Subcutaneous preadipocyte (primary cell): ENCODE results near the gene MSH5. TPM values are rescaled to one million over a fixed set of nuclear protein-coding genes. Genes with fewer than 3 reads are reported as not detected.

ENCODE experiments used
- total RNA-seq: library from RNA; depleted of rRNA; stranded (reverse); fragments of >200 nt; gene quantifications from 2 replicates; pipeline ENCODE4 v1.2.3, GENCODE V29; 2012

MSH5 gene
- total RNA-seq: 16.9 and 29.1 TPM in 2 replicates

GRCh38 chr6:31739639-31740396, at the start of gene MSH5:
Gene MSH5, plus strand, starts transcription at chr6:31740005. Its CDS starts 462 bp downstream, at chr6:31740467.

GRCh38 chr6:31702819-31703716, 36.7 kb upstream of the MSH5 start, which contains the start of gene ABHD16A:
Gene ABHD16A, minus strand, starts transcription at chr6:31703324. Its CDS starts 43 bp downstream, at chr6:31703281.

GRCh38 chr6:31706599-31706998, 33.2 kb upstream of the MSH5 start, which contains the start of gene LY6G6F:
Gene LY6G6F, plus strand, starts transcription at chr6:31706866. Its CDS starts 41 bp downstream, at chr6:31706907.

DNA sequence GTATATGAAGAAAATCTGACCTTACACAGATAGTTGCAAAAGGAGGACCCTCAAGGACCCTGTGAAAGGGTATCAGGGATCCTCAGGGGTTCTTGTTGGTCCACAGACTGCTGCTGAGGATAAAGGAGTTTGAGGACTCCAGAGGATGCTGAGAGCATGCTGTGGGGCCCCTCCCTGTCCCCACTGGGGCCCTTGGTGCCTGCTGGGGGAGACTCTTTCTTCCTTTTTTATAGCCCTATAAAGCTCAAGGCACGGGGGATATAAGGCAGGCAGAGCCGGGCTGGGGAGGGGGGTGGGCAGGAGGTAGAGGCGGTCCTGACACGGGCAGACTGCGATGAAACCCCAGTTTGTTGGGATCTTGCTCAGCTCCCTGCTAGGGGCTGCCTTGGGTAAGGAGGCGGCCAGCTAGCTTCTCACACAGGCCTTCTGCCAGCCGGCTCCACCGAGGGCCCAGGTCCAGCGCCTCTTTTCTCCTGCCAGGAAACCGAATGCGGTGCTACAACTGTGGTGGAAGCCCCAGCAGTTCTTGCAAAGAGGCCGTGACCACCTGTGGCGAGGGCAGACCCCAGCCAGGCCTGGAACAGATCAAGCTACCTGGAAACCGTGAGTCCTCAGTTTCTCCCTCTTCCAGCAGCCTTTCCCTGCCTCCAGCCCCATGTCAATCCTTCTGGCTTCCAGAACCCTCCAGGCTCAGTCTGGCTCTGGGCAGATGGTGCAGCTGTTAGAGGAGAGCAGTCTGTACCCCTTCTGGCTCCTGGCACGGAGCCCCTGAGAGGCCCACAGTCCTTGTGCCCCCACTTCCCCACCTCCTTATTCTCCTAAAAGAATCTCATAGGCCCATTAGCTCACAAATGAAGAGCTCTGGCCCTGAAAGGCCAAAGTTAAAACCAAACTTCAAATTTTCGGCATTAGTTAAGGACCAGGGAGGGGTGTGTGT, 24.5 kb upstream of the MSH5 start, which contains the start of gene LY6G6D:
Gene LY6G6D (plus strand): TSS at position 327 of the 937 bp plus-strand sequence. CDS start 8 bp downstream, at position 335.

GRCh38 chr6:31721351-31722020, 18.3 kb upstream of the MSH5 start, which contains the start of gene LY6G6C:
Gene LY6G6C, minus strand, starts transcription at chr6:31721746. Its CDS starts 67 bp downstream, at chr6:31721679.

DNA sequence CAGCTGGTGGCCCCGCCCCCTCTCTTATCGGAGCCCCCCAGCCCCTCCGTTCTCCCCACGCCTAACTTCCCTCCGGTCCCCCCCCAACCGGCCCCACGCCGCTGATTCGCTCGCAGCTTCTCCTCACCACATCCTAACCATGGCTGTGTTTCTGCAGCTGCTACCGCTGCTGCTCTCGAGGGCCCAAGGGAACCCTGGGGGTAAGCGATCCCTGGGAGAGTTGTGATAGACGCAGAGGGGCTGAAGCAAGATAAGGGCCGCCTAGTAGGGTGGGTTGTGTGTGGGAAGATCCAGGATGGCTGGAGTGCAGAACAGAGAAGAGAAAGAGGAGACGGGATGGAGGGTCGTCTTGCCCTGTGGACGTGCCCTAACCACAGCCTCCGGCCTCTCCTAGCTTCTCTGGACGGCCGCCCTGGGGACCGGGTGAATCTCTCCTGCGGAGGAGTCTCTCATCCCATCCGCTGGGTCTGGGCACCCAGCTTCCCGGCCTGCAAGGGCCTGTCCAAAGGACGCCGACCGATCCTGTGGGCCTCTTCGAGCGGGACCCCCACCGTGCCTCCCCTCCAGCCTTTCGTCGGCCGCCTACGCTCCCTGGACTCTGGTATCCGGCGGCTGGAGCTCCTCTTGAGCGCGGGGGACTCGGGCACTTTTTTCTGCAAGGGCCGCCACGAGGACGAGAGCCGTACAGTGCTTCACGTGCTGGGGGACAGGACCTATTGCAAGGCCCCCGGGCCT, 16.4 kb upstream of the MSH5 start, which contains the start of gene MPIG6B:
Gene MPIG6B (plus strand): TSS at position 129 of the 735 bp plus-strand sequence. CDS start 11 bp downstream, at position 140.

DNA sequence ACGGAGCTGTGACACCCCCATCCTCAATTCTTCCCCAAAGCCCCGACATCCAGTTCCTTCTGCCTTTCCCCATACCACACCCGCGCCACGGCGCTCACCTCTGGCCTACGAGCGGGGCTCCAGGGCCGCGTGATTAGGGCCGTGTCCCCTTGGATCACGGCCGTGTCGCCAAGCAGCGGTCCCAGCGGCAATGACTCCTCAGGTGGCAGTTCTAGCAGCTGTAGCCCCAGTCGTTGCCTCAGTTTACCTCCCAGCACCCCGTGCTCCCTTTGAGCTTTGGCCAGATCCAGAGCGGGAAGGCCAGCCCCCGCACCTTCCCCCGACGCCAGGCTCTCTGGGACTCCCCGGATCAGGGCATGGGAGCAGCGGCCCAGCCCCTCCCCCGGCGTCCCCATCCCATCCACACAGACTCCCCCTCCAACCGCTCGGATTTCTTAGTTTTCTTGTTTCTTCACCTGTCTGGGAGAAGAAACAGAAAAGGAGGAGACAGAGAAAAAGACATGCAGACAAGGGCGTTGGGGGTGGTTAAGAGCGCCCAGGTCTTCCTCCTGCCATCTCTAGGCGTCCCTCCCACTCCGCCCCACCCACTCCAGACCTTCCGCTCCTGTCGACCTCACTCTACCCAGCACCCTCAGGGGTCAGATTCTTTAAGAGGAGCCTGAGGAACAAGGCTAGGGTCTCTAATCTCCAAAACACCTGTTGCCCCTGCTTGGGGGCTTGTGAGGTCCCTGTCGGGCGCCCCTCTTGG, 10.9 kb upstream of the MSH5 start, which contains the start of gene DDAH2:
Gene DDAH2 (minus strand): TSS at position 533 of the 748 bp plus-strand sequence. CDS start 138 bp downstream, at position 395.

GRCh38 chr6:31736021-31736767, 3.6 kb upstream of the MSH5 start, which contains the start of gene CLIC1:
Gene CLIC1, minus strand, starts transcription at chr6:31736530. Its CDS starts 230 bp downstream, at chr6:31736300.

DNA sequence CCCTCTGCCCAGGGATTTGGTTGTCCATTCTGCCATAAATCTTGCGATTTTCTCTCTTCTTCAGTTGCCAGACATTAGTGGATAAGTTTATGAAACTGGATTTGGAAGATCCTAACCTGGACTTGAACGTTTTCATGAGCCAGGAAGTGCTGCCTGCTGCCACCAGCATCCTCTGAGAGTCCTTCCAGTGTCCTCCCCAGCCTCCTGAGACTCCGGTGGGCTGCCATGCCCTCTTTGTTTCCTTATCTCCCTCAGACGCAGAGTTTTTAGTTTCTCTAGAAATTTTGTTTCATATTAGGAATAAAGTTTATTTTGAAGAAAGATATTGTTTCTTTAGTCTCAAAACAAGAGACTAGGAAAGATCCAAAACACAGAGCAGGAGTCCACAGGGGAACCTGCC, 22.6 kb downstream of the MSH5 start, which contains the start of gene SAPCD1:
Gene SAPCD1 (plus strand): TSS at position 301 of the 400 bp plus-strand sequence. CDS start 399 bp downstream, outside the sequence.

GRCh38 chr6:31776989-31777666, 37.3 kb downstream of the MSH5 start, which contains the start of gene VWA7:
Gene VWA7, minus strand, starts transcription at chr6:31777328. Its CDS starts 549 bp downstream, at chr6:31776779.

DNA sequence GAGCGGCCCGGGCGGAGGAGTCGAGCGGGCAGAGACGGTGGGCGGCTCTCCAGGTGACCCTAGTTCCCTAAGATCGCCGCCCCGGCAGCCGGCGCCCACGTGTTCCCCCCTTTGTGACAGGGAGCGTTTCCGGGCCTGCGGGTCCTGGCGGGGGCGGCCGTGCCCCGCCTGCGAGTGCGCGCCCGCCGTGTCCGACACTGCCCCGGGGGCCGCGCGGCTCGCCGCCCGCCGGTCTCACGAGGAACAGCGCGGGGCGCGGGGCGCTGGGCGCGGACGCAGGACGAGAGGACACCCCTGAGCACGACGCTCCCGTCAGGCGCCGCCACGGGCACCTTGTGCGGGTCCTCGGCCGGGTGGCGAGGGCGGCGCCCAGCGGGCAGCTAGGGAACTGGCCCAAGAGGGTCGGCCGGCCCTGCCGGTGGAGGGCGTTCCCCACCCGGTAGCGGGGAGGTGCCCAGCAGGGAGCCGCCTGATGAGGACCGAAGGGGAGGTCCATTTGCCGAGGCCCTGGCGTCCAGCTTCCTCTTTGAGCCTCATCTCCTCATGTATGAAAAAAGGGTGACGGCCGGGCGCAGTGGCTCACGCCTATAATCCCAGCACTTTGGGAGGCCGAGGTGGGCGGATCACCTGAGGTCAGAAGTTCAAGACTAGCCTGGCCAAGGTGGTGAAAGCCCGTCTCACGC, 56.0 kb downstream of the MSH5 start, which contains the start of gene VARS1:
Gene VARS1 (minus strand): TSS at position 137 of the 683 bp plus-strand sequence. CDS start 535 bp downstream, outside the sequence.

GRCh38 chr6:31806470-31807272, 66.9 kb downstream of the MSH5 start, which contains the start of gene LSM2:
Gene LSM2, minus strand, starts transcription at chr6:31806966. Its CDS starts 209 bp downstream, at chr6:31806757.

